A549 (cell line): ENCODE results near the gene ATP8B2. TPM values are rescaled to one million over a fixed set of nuclear protein-coding genes. Genes with fewer than 3 reads are reported as not detected.

Experiments used
- ATAC-seq, 2 experiments: fragments of 200-7000 bp in 1 of 2; fragments of >200 bp in 1 of 2; cut with Nextera tagmentation in 1 of 2; cut with Tn5 transposase in 1 of 2; 3 replicates each; pipeline versions ENCODE4 v1.8.0 to v1.9.1; 2018 to 2020; ENCODE audit warnings: mild to moderate bottlenecking in 1 of 2, moderate library complexity in 1 of 2
- CTCF ChIA-PET: fragments of 300-600 bp; sonication (Branson Sonifier 250); formaldehyde crosslinking; extraction: SDS; loops from one replicate; lab custom pipeline; 2021; ENCODE audit warnings: antibody characterized with exemption, inconsistent platforms; lab: Yijun Ruan, JAX
- POLR2A ChIA-PET: fragments of 350-600 bp; formaldehyde crosslinking; extraction: SDS; loops from one replicate; lab custom pipeline; 2021; ENCODE audit warnings: antibody characterized with exemption, inconsistent platforms; lab: Yijun Ruan, JAX
- DNase-seq, 2 experiments: peaks; one replicate each; pipeline versions ENCODE4 v3.0.0 to v3.0.0-alpha.2; 2011 to 2016; ENCODE audit warnings: low read depth in 1 of 2, low spot score in 1 of 2
- FAIRE-seq: peaks from 2 replicates; lab custom pipeline; 2011; peaks lifted over from hg19 to GRCh38; lab: Jason Lieb, UNC
- H3K27ac ChIP-seq, 2 experiments: fragments of >200 bp; sonication (Bioruptor Twin); formaldehyde crosslinking; 3 replicates each; pipeline ENCODE4 v1.5.1; 2016 to 2017
- H3K4me1 ChIP-seq: fragments of >200 bp; sonication (Bioruptor Twin); formaldehyde crosslinking; 3 replicates; pipeline ENCODE4 v1.6.1; 2016
- H3K4me2 ChIP-seq: fragments of >200 bp; sonication (Bioruptor Twin); formaldehyde crosslinking; 3 replicates; pipeline ENCODE4 v1.6.1; 2016
- H3K4me3 ChIP-seq: fragments of >200 bp; sonication (Bioruptor Twin); formaldehyde crosslinking; 3 replicates; pipeline ENCODE4 v1.5.1; 2016
- H3K9me3 ChIP-seq: fragments of >200 bp; sonication (Bioruptor Twin); formaldehyde crosslinking; 3 replicates; pipeline ENCODE4 v1.6.1; 2016
- CTCF ChIP-seq: fragments of >200 bp; sonication (Bioruptor Twin); formaldehyde crosslinking; IDR thresholded peaks from 3 replicates; pipeline ENCODE4 v1.5.1; 2016
- ELK1 ChIP-seq: fragments of 150-350 bp; IDR thresholded peaks from 2 replicates; pipeline ENCODE4 v1.6.1; 2014; ENCODE audit warnings: low read depth, mild to moderate bottlenecking, low read length
- HDAC2 ChIP-seq: fragments of 200-600 bp; sonication (generic); IDR thresholded peaks from 2 replicates; pipeline ENCODE4 v1.6.1; 2016
- HEYL ChIP-seq: fragments of 250-450 bp; sonication (Bioruptor Pico); IDR thresholded peaks from 2 replicates; pipeline ENCODE4 v1.8.0; 2021; ENCODE audit warnings: mild to moderate bottlenecking, moderate library complexity
- HMGXB4 ChIP-seq: fragments of 250-450 bp; sonication (Bioruptor Pico); IDR thresholded peaks from 2 replicates; pipeline ENCODE4 v1.5.0; 2021; ENCODE audit warnings: mild to moderate bottlenecking, moderate library complexity, borderline replicate concordance
- JUN ChIP-seq, 2 experiments: fragments of >200 bp; sonication (Bioruptor Twin); formaldehyde crosslinking; IDR thresholded peaks; 2 replicates in 1 of 2; 3 replicates in 1 of 2; pipeline ENCODE4 v1.6.1; 2016 to 2017
- MAFK ChIP-seq: fragments of 450-650 bp; IDR thresholded peaks from 2 replicates; pipeline ENCODE4 v1.6.1; 2014; ENCODE audit not compliant: partially characterized antibody
- MAZ ChIP-seq: fragments of 150-350 bp; IDR thresholded peaks from 2 replicates; pipeline ENCODE4 v1.6.1; 2014; ENCODE audit warnings: antibody characterized with exemption, low read depth, low read length, borderline replicate concordance
- MYC ChIP-seq: IDR thresholded peaks from 2 replicates; pipeline ENCODE4 v1.6.1; 2012; ENCODE audit warnings: mild to moderate bottlenecking, inconsistent platforms, low read length, improper control_type of control experiment, borderline replicate concordance
- NFE2L2 ChIP-seq: fragments of 150-350 bp; conservative IDR thresholded peaks from 2 replicates; pipeline ENCODE4 v1.6.1; 2014; ENCODE audit warnings: low read length
- POLR2AphosphoS2 ChIP-seq: conservative IDR thresholded peaks from 2 replicates; pipeline ENCODE4 v1.6.1; 2012; ENCODE audit warnings: low read length, improper control_type of control experiment, inconsistent platforms
- USF2 ChIP-seq: fragments of 450-650 bp; IDR thresholded peaks from 2 replicates; pipeline ENCODE4 v1.6.1; 2014; ENCODE audit warnings: antibody characterized with exemption
- ZFP36 ChIP-seq: fragments of 450-650 bp; IDR thresholded peaks from 2 replicates; pipeline ENCODE4 v1.6.1; 2014; ENCODE audit warnings: borderline replicate concordance; ENCODE audit not compliant: partially characterized antibody
- WGBS: methylation state at CpG from one replicate; pipeline ENCODE4 v1.1.6; 2017; ENCODE audit errors: missing lambda C conversion rate; 5-methylcytosine and 5-hydroxymethylcytosine counted together
- polyA plus RNA-seq, 4 experiments: library from polyadenylated mRNA; depleted of rRNA in 3 of 4; stranded (reverse); fragments of >200 nt; fragmentation: RNase III in 1 of 4; extraction: RNeasy Plus Mini Kit Qiagen cat#74134 plus additional on column Dnase treatment in 1 of 4; gene quantifications; 2 replicates in 3 of 4; 3 replicates in 1 of 4; pipeline ENCODE4 v1.2.3, GENCODE V29; 2011 to 2017

Gene ATP8B2
- polyA plus RNA-seq, 2 of the 4 experiments (the other 2 are of a cell fraction): 12.7 to 17.5 TPM

GRCh38 chr1:154384650-154385489 is 59.5 kb downstream of the ATP8B2 start:
- FAIRE-seq (no peak), ATAC-seq (no peak), DNase-seq (no peak)
- TF ChIP-seq JUN (IDR thresholded peaks at IDR 0.05) (no peak), MAFK (peak; percentile 68)
- Histone ChIP-seq H3K4me3 (no peak overlapping the region), H3K4me2 (no peak overlapping the region), H3K9me3 (no peaks in the 10 kb centered on the region), H3K27ac (no peak overlapping the region), H3K4me1 (peaks cover 12% of the 10 kb centered on the region; the same call in 1 of the 3 replicates)
- CTCF ChIA-PET: interaction anchor here (0.7 to 0.8 kb wide), 2 partner anchors 50 to 184 kb away, joined by 3 to 4 read pairs; no protein-coding TSS in a partner anchor
- 77% methylated on average over 8 of the region's 8 CpGs for WGBS
- POLR2A ChIA-PET: no interaction called here

GRCh38 chr1:154386643-154387352 is 61.5 kb downstream of the ATP8B2 start:
- DNase-seq: no peak
- TF ChIP-seq HMGXB4 (CRISPR knock-in tag) (no peak), USF2 (no peak), NFE2L2 (no peak), MAZ (no peak), HEYL (CRISPR knock-in tag) (no peak), ZFP36 (no peak), POLR2AphosphoS2 (no peak), CTCF (no peak), ELK1 (no peak), MYC (no peak), HDAC2 (no peak)
- TF ChIP-seq, all 56 proteins: peak for 0
- ATAC-seq: peak; percentile 54 to 68
- FAIRE-seq: no peak
- WGBS: 78% methylated on average over 11 of the region's 11 CpGs
- no peaks in the 10 kb centered on the region for H3K9me3 ChIP-seq
- H3K4me1 ChIP-seq: peaks cover 12% of the 10 kb centered on the region; the same call in 1 of the 3 replicates
- ChIA-PET CTCF (interaction anchor here (2.4 kb wide), 1 partner anchor 92 kb away, joined by 7 read pairs; no protein-coding TSS in a partner anchor), POLR2A (no interaction called here)
- no peak overlapping the region for H3K4me3 ChIP-seq
- 0 out of 6 replicates have a peak overlapping the region, but pooled peaks of 1 of the 2 experiments have one; percentile 1 for H3K27ac ChIP-seq
- no peak overlapping the region for H3K4me2 ChIP-seq
